Measurements from ENCODE around the gene GPR158.
"Not testable (repeated sequence)": the region's sequence is repeated elsewhere in the genome, so short reads cannot be mapped to it uniquely, and the experiment has no call there.

- TF ChIP-seq CTCF (conservative IDR thresholded peaks at IDR 0.05; ENCODE audit: low read length); EZH2phosphoT487 (IDR thresholded peaks at IDR 0.05; ENCODE audit: borderline replicate concordance): not testable (repeated sequence)
Measured at GRCh38 chr10:25317596-25318211, 142.9 kb downstream of the GPR158 start.
